Stimulated activated CD8-positive, alpha-beta memory T cell treated with anti-CD3 and anti-CD28 coated beads, Interleukin-12 subunit alpha, Interleukin-12 subunit beta, amount 100 ng/mL, for 24 hours (primary cell): Measurements from ENCODE around the gene DCDC2B.
A peak's percentile ranks its signal among the peaks of the same experiment; 100 is the strongest.

Source experiments
- DNase-seq: peaks from one replicate; pipeline ENCODE4 v3.0.0-alpha.2; 2020; ENCODE audit errors: extremely low read depth

Gene DCDC2B

GRCh38 chr1:32195972-32196823 lies 12.7 kb upstream of the DCDC2B start:
- no peak for DNase-seq

GRCh38 chr1:32197074-32197473 lies 11.8 kb upstream of the DCDC2B start:
- no peak for DNase-seq

- no peak for DNase-seq
Observed at GRCh38 chr1:32197837-32198236, 11.1 kb upstream of the DCDC2B start.

DNA sequence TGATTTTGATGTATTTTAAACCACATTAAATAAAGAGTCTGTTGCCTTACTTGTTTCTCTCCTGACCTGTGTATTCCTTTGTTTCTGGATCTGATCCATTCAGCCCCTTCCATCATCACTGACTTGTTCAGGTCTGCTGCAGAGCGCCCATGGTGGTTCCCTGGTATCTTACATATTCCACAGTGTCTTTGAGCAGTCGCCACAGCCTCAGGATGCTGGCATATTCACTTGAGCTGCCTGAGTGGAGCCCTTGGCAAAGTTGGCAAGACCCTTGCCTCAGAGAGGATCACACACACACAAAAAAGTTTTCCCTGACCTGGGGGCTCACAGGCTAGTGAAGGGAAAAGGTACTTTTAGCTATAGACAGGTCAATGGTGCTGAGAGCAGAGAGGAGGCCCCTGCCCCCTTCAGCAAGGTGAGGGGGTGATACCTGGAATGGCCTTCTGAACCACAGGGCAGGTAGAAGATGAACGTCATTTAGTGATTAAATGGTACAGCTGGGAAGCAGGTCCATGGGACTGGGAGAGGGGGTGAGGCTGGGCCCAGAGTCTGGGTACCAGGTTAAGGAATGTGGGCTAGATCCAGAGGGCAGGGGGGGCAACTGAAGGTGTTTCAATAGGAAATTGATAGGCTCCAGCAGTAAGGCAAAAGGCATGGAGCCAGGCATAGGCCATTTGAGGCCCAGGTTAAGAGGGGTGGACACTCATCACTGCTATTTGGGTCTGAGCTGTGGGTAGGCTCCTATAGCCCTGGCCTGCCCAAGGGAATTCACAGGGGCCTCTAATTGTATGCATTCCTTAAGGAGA lies 10.4 kb upstream of the DCDC2B start:
- DNase-seq, result no peak

DNA sequence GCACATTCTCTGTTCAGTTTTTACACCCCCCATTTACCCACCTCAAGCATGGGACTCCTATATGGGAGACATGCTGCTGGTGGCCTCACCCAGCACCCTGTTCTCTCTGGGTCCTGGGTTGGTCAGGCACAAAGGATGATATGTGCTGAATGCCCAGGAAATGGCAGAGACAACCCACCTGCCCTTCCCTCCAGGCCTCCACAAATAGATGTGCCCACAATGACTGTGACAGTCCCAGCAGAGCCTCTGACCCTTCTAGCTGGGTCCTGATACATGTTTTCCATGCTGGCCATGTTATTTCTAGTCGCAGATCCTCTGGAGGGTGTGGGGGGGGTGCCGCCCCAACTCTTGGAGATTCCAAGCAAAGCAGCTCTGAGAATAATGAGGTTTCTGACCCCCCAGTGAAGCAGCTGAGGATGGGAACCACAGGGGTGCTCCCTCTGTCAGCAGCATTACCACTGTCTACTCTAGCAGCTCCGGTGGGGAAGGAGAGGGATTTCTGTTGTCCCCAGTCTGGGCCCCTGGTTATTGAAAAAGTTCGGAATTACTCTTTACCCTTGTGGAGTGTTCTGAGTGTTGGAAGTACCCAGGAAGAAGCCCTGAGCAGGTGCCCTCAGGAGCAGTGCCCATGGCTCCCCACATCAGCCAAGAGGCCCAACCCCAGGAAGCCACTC lies 9.7 kb upstream of the DCDC2B start:
- no peak for DNase-seq

GRCh38 chr1:32199717-32200072 lies 9.2 kb upstream of the DCDC2B start:
- no peak for DNase-seq

- no peak for DNase-seq
Observed at GRCh38 chr1:32200226-32201010, 8.5 kb upstream of the DCDC2B start, which contains the start of gene CCDC28B. TSS of gene CCDC28B (plus strand) at chr1:32200595. CDS start at chr1:32201936, 1,341 bp downstream.

DNA sequence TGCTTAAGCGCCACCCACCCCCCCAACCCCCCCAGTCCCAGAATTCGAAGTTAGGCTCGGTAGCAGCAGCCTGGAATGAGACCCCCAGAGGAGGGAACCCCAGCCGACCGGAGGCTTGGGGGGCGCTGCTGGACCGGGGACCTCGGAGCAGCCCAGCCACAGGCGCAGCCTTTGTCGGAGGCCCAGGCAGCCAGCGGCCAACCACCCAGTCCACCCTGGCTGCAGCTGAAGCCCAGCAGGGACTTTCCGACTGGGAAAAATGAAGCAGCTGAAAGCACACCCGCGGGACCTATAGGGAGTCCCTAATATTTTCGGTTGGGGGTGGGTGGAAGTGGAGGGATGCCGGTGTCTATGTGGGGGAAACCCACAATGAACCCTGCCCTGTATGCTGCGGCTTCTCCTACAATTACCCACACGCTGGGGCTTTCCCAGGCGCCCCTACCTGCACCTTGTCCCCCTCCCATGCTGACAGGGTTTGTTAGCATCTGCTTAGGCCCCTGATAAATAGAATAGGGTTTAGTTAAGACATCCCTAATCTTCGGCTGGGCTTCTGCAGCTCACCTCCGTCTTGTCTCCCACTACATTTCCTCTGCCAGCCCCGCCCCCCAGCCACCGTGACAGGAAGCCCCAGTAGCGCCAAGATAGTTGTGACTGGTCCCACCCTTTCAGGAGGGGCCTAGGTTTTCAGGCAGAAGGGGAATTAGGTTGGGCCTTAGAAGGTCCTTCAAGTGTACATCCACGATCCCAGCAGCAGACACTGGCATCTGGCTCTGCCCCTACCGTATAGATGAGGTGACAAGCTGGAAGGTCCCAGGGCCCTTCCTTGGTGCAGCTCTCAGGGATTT lies 7.7 kb upstream of the DCDC2B start:
- peak; percentile 66 for DNase-seq

- DNase-seq, result no peak
Observed at GRCh38 chr1:32204943-32205361, 3.9 kb upstream of the DCDC2B start.

- DNase-seq, result peak; percentile 68
Observed at GRCh38 chr1:32205401-32206370, 3.2 kb upstream of the DCDC2B start, which contains the start of gene IQCC. TSS of gene IQCC (plus strand) at chr1:32205671. CDS start at chr1:32205682, 11 bp downstream.

DNA sequence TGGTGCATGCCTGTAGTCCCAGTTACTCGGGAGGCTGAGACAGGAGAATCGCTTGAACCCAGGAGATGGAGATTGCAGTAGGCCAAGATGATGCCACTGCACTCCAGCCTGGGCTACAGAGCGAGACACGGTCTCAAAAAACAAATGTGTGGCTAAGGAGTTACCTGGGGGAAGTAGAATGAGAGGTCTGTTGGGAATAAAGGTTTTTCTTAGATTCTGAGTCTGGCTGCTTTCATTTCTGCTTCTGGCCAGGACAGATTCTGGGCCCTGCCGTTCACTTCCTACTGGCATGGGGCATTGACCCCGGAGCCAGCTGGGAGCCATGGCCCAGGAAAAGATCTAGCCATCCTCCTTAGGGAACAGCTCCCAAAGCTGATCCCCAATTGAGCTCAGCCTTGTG lies 420 bp upstream of the DCDC2B start:
- DNase-seq, result no peak

DNA sequence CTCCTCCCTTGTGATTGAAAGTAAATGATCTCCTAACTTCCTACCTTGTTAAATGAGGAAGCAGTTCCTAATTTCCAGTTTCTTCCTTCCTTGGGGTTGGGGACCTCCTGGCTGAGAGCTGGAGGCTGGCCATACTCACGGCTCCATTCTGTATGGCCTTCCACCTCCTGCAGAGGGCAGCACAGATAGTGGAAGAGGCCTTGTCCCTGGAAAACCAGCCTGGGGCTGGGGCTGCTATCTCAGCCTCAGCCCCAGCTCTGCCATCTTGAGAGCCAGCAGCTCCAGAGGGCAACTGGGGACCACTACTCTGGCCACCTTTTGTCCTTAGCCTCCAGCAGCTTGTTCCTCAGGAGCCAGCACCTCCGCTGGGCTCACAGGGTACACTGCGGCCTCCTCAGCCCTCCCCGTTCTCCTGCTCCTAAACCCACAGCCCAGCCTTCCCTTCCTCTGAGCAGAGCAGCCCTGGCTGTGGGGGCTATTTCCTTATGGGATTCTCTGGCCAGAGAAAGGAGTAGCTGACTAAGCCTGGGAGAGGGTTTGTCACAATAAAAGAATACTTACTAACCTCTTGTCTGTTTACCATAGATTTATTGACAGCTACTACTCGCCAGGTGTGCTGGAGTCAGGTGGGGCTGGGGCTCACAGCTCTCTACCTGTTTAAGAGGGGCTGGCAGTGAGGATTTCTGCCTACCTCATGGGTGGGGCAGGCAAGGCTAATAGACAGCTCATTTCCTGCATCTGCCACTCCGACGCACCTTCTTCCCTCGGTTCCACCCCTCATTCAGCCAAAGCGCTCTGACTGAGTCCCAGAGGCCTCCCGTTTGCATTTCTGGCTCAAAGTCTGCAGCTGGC lies 7.0 kb downstream of the DCDC2B start:
- DNase-seq, result no peak

DNA sequence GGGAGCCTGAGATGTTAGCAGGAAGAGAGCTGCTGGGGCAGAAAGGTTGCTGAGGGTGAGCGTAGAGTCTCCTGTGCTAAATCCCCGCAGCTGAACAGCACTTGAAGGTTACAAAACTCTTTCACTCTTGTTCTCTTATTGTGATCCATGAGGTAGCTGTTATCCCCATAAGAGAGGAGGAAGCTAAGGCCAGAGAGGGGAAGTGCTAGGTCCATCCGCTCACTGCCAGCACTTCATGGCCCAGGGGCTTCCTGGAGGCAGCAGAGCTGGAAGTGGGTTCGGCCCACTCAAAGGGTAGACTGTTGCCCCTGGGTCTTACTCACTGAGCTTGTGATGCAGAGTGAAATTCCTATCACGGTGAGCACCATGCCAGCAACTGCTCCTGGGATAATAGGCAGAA lies 7.7 kb downstream of the DCDC2B start:
- no peak for DNase-seq

GRCh38 chr1:32219022-32219421 lies 10.1 kb downstream of the DCDC2B start:
- DNase-seq, result no peak

GRCh38 chr1:32220746-32221580 lies 12.1 kb downstream of the DCDC2B start:
- DNase-seq, result no peak

- no peak for DNase-seq
Observed at GRCh38 chr1:32221581-32221979, 12.7 kb downstream of the DCDC2B start.

DNA sequence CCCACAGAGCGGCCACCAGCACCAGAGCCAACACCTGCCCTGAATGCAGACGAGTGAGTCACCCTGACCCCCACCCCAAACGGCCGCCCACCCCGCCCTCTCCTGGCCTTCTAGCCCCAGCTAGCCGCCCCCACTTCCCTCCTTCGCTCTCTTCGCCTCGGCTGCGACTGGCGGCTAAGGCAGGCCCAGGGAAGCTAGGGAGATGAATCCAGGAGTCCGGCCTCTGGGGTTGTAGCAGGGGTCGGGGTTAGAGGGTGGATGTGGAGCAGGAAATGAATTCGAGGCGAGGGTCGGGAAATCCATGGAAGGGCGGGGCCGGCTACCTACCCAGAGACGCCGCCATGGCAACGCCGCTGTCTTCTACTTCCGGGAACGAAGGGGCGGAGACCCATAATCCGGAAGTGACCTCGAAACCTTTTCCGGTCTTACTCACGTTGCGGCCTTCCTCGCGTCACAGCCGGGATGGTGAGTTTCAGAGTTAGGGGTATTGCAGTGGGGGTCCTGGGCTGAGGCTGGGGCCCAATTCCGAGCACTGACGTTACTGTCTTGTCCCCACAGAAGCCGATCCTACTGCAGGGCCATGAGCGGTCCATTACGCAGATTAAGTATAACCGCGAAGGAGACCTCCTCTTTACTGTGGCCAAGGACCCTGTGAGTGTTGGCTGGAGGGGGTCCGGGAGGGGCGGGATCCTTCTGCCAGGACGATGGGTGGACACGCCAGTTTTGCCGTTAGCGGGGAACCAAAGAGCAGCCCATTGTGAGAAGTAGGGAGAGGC lies 13.3 kb downstream of the DCDC2B start, which contains the start of the genes EIF3I and TMEM234:
TSS of gene EIF3I (plus strand) at position 428 of the 776 bp plus-strand sequence. CDS start at position 463, 35 bp downstream.
TSS of gene TMEM234 (minus strand) at position 374 of the 776 bp plus-strand sequence. CDS start at position 343, 31 bp downstream.
- peak; percentile 78 for DNase-seq
